GM18499 (cell line): ENCODE results near the gene ZGLP1.

ENCODE experiments used
- ATAC-seq: cut with Tn5 transposase; IDR thresholded peaks from one replicate; pipeline ENCODE4 v1.9.1; 2021; ENCODE audit warnings: moderate number of reproducible peaks; ENCODE audit not compliant: insufficient read depth, unreplicated experiment

Gene ZGLP1

GRCh38 chr19:10328558-10329429, 19.2 kb upstream of the ZGLP1 start:
- ATAC-seq = no peak

GRCh38 chr19:10327793-10328192, 18.2 kb upstream of the ZGLP1 start:
- no peak for ATAC-seq

- ATAC-seq = no peak
Measured at GRCh38 chr19:10325732-10326131, 16.1 kb upstream of the ZGLP1 start.

- no peak for ATAC-seq
Measured at GRCh38 chr19:10321874-10322835, 12.5 kb upstream of the ZGLP1 start.

- no peak for ATAC-seq
Measured at GRCh38 chr19:10321417-10321797, 11.8 kb upstream of the ZGLP1 start.

- no peak for ATAC-seq
Measured at GRCh38 chr19:10320602-10321416, 11.2 kb upstream of the ZGLP1 start.

GRCh38 chr19:10318807-10319682, 9.4 kb upstream of the ZGLP1 start:
- no peak for ATAC-seq

GRCh38 chr19:10317857-10318462, 8.3 kb upstream of the ZGLP1 start:
- no peak for ATAC-seq

GRCh38 chr19:10317045-10317856, 7.6 kb upstream of the ZGLP1 start:
- no peak for ATAC-seq

GRCh38 chr19:10316229-10317044, 6.8 kb upstream of the ZGLP1 start:
- no peak for ATAC-seq

GRCh38 chr19:10315335-10316214, 6.0 kb upstream of the ZGLP1 start, which contains the start of gene FDX2:
FDX2 (minus strand) TSS chr19:10316015; CDS start chr19:10315996, 19 bp downstream.
- no peak for ATAC-seq

GRCh38 chr19:10306327-10306726, 3.3 kb downstream of the ZGLP1 start:
- ATAC-seq = no peak

- no peak for ATAC-seq
Measured at GRCh38 chr19:10305139-10305806, 4.3 kb downstream of the ZGLP1 start.

GRCh38 chr19:10299545-10300458, 9.8 kb downstream of the ZGLP1 start:
- ATAC-seq = no peak
